Tibial artery (tissue), 4 donors: Measurements from ENCODE around the gene ATF5.
A peak's percentile ranks its signal among the peaks of the same experiment; 100 is the strongest.

ENCODE experiments used
- DNase-seq, 2 donors: peaks; one replicate each; pipeline ENCODE4 v3.0.0-alpha.2; 2019
- H3K27ac ChIP-seq, 2 donors: fragments of 200-600 bp; sonication (generic) in 1 of 2; 1 replicate in 1 of 2; 2 replicates in 1 of 2; pipeline ENCODE4 v1.5.1; 2018 to 2019; ENCODE audit warnings: mild to moderate bottlenecking in 1 of 2
- H3K27me3 ChIP-seq, 2 donors: fragments of 200-600 bp; sonication (generic) in 1 of 2; one replicate each; pipeline versions ENCODE4 v1.5.1 to v1.6.0; 2016 to 2019
- H3K36me3 ChIP-seq, 3 donors: fragments of 200-600 bp; sonication (generic) in 2 of 3; one replicate each; pipeline ENCODE4 v1.5.1; 2016 to 2019; ENCODE audit warnings: mild to moderate bottlenecking in 2 of 3
- H3K4me1 ChIP-seq, 4 donors: fragments of 200-600 bp; sonication (generic) in 2 of 4; 1 replicate in 3 of 4; 2 replicates in 1 of 4; pipeline ENCODE4 v1.5.1; 2016 to 2019
- H3K4me3 ChIP-seq, 2 donors: fragments of 200-600 bp; sonication (generic) in 1 of 2; 1 replicate in 1 of 2; 2 replicates in 1 of 2; pipeline ENCODE4 v1.5.1; 2018 to 2019; ENCODE audit warnings: mild to moderate bottlenecking in 2 of 2
- H3K9me3 ChIP-seq, 3 donors: fragments of 200-600 bp; sonication (generic) in 1 of 3; one replicate each; pipeline ENCODE4 v1.5.1; 2016 to 2019
- intact Hi-C: fragments of 100-400 bp; cut with DNase I; formaldehyde crosslinking; loops from one replicate; pipeline ENCODE4 v1.15.0; 2023; ENCODE audit warnings: low total_unique reads
- TF ChIP-seq, protein P1 (sequence below), 2 experiments: fragments of 200-600 bp in 1 of 2; fragments of 450-650 bp in 1 of 2; IDR thresholded peaks; one replicate each; pipeline ENCODE4 v1.5.1; 2017 to 2019; ENCODE audit warnings: antibody characterized with exemption in 2 of 2, mild to moderate bottlenecking in 1 of 2, moderate library complexity in 1 of 2

Gene ATF5

DNA sequence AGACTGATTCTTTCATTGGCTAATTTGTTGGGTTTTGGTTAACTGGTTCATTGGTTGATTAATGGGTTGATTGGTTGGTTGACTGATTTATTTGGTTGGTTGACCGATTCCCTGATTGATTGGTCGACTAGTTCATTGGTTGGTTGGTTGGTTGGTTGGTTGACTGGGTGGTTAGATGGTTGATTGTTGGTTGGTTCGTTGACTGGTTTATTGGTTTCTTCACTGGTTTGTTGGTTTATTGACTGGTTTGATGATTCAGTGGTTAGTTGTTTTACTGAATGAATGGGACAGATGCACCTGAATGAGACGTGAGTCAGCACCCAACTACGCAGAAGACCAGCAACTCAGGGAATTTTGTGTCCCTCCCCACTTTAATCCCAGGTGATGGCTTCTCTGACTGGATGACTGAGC lies 3.0 kb downstream of the ATF5 start:
- H3K27me3 ChIP-seq = no peaks in the 10 kb centered on the region
- DNase-seq = no peak
- no peaks in the 10 kb centered on the region for H3K9me3 ChIP-seq
- no peak overlapping the region for H3K27ac ChIP-seq
- intact Hi-C loops = loop anchor here (5.0 to 10.0 kb wide), 2 partner anchors 95 to 203 kb away; partner anchors contain the start of genes VRK3 and ZNF473
- H3K36me3 ChIP-seq = peaks cover 0 to 21% (median 5%) of the 10 kb centered on the region in 3 donors
- peaks cover 0 to 23% (median 15%) of the 10 kb centered on the region in 4 donors for H3K4me1 ChIP-seq
- TF ChIP-seq, protein P1, sequence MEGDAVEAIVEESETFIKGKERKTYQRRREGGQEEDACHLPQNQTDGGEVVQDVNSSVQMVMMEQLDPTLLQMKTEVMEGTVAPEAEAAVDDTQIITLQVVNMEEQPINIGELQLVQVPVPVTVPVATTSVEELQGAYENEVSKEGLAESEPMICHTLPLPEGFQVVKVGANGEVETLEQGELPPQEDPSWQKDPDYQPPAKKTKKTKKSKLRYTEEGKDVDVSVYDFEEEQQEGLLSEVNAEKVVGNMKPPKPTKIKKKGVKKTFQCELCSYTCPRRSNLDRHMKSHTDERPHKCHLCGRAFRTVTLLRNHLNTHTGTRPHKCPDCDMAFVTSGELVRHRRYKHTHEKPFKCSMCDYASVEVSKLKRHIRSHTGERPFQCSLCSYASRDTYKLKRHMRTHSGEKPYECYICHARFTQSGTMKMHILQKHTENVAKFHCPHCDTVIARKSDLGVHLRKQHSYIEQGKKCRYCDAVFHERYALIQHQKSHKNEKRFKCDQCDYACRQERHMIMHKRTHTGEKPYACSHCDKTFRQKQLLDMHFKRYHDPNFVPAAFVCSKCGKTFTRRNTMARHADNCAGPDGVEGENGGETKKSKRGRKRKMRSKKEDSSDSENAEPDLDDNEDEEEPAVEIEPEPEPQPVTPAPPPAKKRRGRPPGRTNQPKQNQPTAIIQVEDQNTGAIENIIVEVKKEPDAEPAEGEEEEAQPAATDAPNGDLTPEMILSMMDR (IDR thresholded peaks at IDR 0.05) = no peak
- no peak overlapping the region for H3K4me3 ChIP-seq

DNA sequence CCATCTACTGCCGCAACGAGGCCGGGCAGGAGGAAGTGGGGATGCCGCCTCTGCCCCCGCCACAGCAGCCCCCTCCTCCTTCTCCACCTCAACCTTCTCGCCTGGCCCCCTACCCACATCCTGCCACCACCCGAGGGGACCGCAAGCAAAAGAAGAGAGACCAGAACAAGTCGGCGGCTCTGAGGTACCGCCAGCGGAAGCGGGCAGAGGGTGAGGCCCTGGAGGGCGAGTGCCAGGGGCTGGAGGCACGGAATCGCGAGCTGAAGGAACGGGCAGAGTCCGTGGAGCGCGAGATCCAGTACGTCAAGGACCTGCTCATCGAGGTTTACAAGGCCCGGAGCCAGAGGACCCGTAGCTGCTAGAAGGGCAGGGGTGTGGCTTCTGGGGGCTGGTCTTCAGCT lies 3.7 kb downstream of the ATF5 start:
- H3K27ac ChIP-seq = no peak overlapping the region
- no peaks in the 10 kb centered on the region for H3K27me3 ChIP-seq
- TF ChIP-seq, protein P1 (IDR thresholded peaks at IDR 0.05) = no peak
- no peaks in the 10 kb centered on the region for H3K9me3 ChIP-seq
- H3K4me1 ChIP-seq = peaks cover 0 to 21% (median 9%) of the 10 kb centered on the region in 4 donors
- DNase-seq = no peak
- H3K4me3 ChIP-seq = no peak overlapping the region
- intact Hi-C loops = loop anchor here (5.0 to 10.0 kb wide), 2 partner anchors 95 to 202 kb away; partner anchors contain the start of genes VRK3 and ZNF473
- peaks cover 0 to 15% (median 0%) of the 10 kb centered on the region in 3 donors for H3K36me3 ChIP-seq

DNA sequence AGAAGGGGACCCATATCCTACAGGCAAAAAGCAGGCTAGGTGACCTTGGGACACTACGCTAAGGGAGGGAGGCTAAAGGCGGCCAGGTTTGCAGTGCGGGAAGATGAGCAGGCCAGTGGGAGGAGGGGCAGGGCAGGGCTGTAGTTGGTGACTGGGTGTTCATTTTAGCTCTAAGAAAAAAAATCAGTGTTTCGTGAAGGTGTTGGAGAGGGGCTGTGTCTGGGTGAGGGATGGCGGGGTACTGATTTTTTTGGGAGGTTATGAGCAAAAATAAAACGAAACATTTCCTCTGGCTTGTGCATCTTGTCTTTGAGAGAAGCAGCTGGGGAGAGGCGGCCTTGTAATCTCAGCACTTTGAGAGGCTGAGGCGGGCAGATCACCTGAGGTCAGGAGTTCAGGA lies 4.6 kb downstream of the ATF5 start:
- H3K4me3 ChIP-seq = no peak overlapping the region
- H3K27ac ChIP-seq = no peak overlapping the region
- intact Hi-C loops = loop anchor here (5.0 to 10.0 kb wide), 2 partner anchors 94 to 201 kb away; partner anchors contain the start of genes VRK3 and ZNF473
- no peaks in the 10 kb centered on the region for H3K9me3 ChIP-seq
- TF ChIP-seq, protein P1 (IDR thresholded peaks at IDR 0.05) = no peak
- DNase-seq = no peak
- H3K36me3 ChIP-seq = peaks cover 0 to 15% (median 0%) of the 10 kb centered on the region in 3 donors
- no peaks in the 10 kb centered on the region for H3K27me3 ChIP-seq
- peaks cover 0 to 17% (median 4%) of the 10 kb centered on the region in 4 donors for H3K4me1 ChIP-seq

DNA sequence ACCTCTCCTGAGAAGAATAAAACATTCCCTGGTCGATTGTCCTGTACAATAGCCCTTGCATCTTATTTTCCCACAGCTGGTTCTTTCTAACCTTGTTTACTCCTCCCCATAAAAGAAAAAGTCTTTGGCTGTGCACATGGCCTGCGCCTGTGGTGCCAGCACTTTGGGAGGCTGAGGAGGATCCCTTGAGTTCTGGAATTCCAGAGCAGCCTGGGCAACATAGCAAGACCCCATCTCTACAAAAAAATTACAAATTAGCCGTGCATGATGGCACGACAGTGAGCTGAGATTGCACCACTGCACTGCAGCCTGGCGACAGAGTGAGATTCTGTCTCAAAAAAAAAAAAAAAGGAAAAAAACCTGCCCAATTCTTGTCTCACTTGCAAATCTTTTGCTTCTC lies 7.5 kb downstream of the ATF5 start:
- Histone ChIP-seq H3K27me3 (peaks cover 0 to 8% of the 10 kb centered on the region in 2 donors), H3K36me3 (peaks cover 0 to 15% (median 0%) of the 10 kb centered on the region in 3 donors), H3K9me3 (no peaks in the 10 kb centered on the region), H3K4me3 (no peak overlapping the region), H3K4me1 (peaks cover 0 to 9% (median 4%) of the 10 kb centered on the region in 4 donors), H3K27ac (no peak overlapping the region)
- intact Hi-C loops = loop anchor here (5.0 to 10.0 kb wide), 2 partner anchors 46 to 198 kb away; no protein-coding TSS in a partner anchor
- DNase-seq = no peak
- TF ChIP-seq, protein P1 (IDR thresholded peaks at IDR 0.05) = no peak

DNA sequence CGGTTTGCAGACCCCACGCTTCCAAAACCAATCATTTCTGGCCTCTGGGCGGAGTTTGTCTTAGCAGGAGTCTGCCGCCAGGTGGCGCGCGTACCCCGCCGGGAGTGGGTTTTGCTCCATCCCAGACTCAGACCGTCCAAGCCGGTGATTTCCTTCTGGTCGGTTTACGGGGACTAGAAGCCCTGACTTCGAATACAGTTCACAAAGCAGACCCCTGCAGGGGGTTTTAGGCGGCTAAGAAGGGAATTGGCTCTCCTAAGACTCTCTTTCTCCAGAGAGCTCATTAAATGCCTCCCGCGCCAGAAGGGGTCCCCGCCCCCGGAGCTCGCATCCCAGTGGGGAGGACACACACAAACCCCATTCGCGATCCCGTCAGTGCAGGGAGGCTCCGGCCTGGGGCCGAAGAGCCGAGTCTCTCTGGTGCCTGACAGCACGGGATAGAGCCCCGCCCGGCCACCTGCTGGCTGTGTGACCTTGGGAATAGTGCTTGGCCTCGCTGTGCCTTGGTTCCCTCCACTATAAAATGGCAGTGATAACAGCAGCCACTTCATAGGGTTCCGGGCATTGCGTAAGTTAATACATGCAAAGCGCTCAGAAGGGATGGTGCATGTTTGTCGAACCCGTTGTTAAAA lies 8.9 kb downstream of the ATF5 start:
- TF ChIP-seq, protein P1 (IDR thresholded peaks at IDR 0.05) = peak; percentile 94 to 96
- intact Hi-C loops = loop anchor here (5.0 to 10.0 kb wide), 2 partner anchors 44 to 197 kb away; no protein-coding TSS in a partner anchor

More for the DNA sequence above, 8.9 kb downstream of the ATF5 start:
- Histone ChIP-seq H3K27ac (no peak overlapping the region), H3K4me1 (peaks cover 0 to 9% (median 4%) of the 10 kb centered on the region in 4 donors), H3K9me3 (no peaks in the 10 kb centered on the region), H3K4me3 (no peak overlapping the region), H3K27me3 (peaks cover 0 to 14% of the 10 kb centered on the region in 2 donors), H3K36me3 (peaks cover 0 to 6% (median 0%) of the 10 kb centered on the region in 3 donors)
- peak; percentile 52 to 84 for DNase-seq
